ENCODE measurements around the gene ARHGAP10.

GRCh38 chr4:148120216-148120615, 388.3 kb downstream of the ARHGAP10 start:
- TF ChIP-seq CTCF (IDR thresholded peaks at IDR 0.05 in 2 of 3, conservative IDR thresholded peaks at IDR 0.05 in 1 of 3; ENCODE audit: control insufficient read depth in 2 of 3, extremely low read depth in 1 of 3, insufficient read depth in 1 of 3, low read depth in 3 of 3, low read length in 3 of 3) (no peak), POLR2AphosphoS5 (IDR thresholded peaks at IDR 0.05; ENCODE audit: low read length) (no peak), REST (IDR thresholded peaks at IDR 0.05; ENCODE audit: low read depth, low read length) (no peak), RAD51 (IDR thresholded peaks at IDR 0.05) (no peak), EGR1 (IDR thresholded peaks at IDR 0.05; ENCODE audit: borderline replicate concordance in 1 of 2, low read depth in 2 of 2, low read length in 2 of 2) (no peak)

Data from GM12878 (cell line).